ENCODE measurements around the gene UBL5. TPM values are rescaled to one million over a fixed set of nuclear protein-coding genes. Genes with fewer than 3 reads are reported as not detected.

Gene UBL5
- total and polyA plus RNA-seq, 10 of the 15 experiments (the other 5 are each of a cell fraction or from before 2014, with no cell fraction given): 297 to 897 (median 711) TPM

- no peak for TF ChIP-seq ATF2 (IDR thresholded peaks at IDR 0.05; ENCODE audit: low read length)
- TF ChIP-seq NRF1 (conservative IDR thresholded peaks at IDR 0.05; ENCODE audit: low read depth, low read length): no peak
- TF ChIP-seq KDM1A (IDR thresholded peaks at IDR 0.05; ENCODE audit: borderline replicate concordance): no peak
- TF ChIP-seq MTA3 (IDR thresholded peaks at IDR 0.05; ENCODE audit: borderline replicate concordance, low read length): no peak
- no peak for TF ChIP-seq EED (IDR thresholded peaks at IDR 0.05; ENCODE audit: low read depth)
- TF ChIP-seq, protein P1, sequence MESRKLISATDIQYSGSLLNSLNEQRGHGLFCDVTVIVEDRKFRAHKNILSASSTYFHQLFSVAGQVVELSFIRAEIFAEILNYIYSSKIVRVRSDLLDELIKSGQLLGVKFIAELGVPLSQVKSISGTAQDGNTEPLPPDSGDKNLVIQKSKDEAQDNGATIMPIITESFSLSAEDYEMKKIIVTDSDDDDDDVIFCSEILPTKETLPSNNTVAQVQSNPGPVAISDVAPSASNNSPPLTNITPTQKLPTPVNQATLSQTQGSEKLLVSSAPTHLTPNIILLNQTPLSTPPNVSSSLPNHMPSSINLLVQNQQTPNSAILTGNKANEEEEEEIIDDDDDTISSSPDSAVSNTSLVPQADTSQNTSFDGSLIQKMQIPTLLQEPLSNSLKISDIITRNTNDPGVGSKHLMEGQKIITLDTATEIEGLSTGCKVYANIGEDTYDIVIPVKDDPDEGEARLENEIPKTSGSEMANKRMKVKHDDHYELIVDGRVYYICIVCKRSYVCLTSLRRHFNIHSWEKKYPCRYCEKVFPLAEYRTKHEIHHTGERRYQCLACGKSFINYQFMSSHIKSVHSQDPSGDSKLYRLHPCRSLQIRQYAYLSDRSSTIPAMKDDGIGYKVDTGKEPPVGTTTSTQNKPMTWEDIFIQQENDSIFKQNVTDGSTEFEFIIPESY (IDR thresholded peaks at IDR 0.05): no peak
- no peak for TF ChIP-seq BHLHE40 (IDR thresholded peaks at IDR 0.05; ENCODE audit: borderline replicate concordance in 1 of 2, low read depth in 2 of 2, low read length in 1 of 2)
- TF ChIP-seq HDAC6 (IDR thresholded peaks at IDR 0.05; ENCODE audit: unreplicated experiment): no peak
- no peak for TF ChIP-seq IKZF1 (conservative IDR thresholded peaks at IDR 0.05)
Measured at GRCh38 chr19:9828551-9829063, 889 bp downstream of the UBL5 start (continued).

GRCh38 chr19:9834307-9834725, 6.6 kb downstream of the UBL5 start:
- Histone ChIP-seq H4K20me1 (ENCODE audit: control insufficient read depth, insufficient read depth) (no peaks in the 10 kb centered on the region), H3K36me3 (ENCODE audit: control insufficient read depth in 2 of 2, insufficient read depth in 2 of 2, low read length in 1 of 2) (peaks cover 0 to 7% of the 10 kb centered on the region in 2 experiments), H2AFZ (ENCODE audit: control insufficient read depth, low read depth, low read length) (no peak overlapping the region), H3K27me3 (replicated peaks in 1 of 2; ENCODE audit: control insufficient read depth in 2 of 2, insufficient read depth in 2 of 2, low read length in 1 of 2) (no peaks in the 10 kb centered on the region), H3K9me3 (replicated peaks; ENCODE audit: control insufficient read depth, insufficient read depth, low read length) (no peaks in the 10 kb centered on the region), H3K4me1 (ENCODE audit: control insufficient read depth, insufficient read depth, low read length) (peaks cover 7% of the 10 kb centered on the region), H3K9ac (ENCODE audit: control insufficient read depth, insufficient read depth, low read length) (no peak overlapping the region), H3K27ac (ENCODE audit: control insufficient read depth, insufficient read depth) (no peak overlapping the region), H3K79me2 (ENCODE audit: control insufficient read depth, insufficient read depth, low read length) (peaks cover 17% of the 10 kb centered on the region), H3K4me3 (no peak overlapping the region), H3K4me2 (ENCODE audit: control insufficient read depth, insufficient read depth) (no peak overlapping the region)
- intact Hi-C loops (cut with micrococcal nuclease; ENCODE audit: unreplicated experiment): no loop called here
- ATAC-seq (no peak), DNase-seq (ENCODE audit: low read depth, low spot score) (no peak), FAIRE-seq (no peak)
- ChIA-PET RAD21 (ENCODE audit: unreplicated experiment) (no interaction called here), POLR2A (interaction anchor here (1.1 kb wide), 1 partner anchor 74 kb away, joined by 3 read pairs; no protein-coding TSS in a partner anchor), CTCF (interaction anchor here (0.7 to 0.9 kb wide), 2 partner anchors 8 to 416 kb away, joined by 3 read pairs; no protein-coding TSS in a partner anchor), SMC1A (ENCODE audit: uncharacterized antibody, unreplicated experiment) (no interaction called here)
- in situ Hi-C loops (cut with MboI): no loop called here
- BruUV-seq (replicated peaks): no TSS peak
- 28% methylated on average over 6 of the region's 6 CpGs for WGBS (ENCODE audit: insufficient coverage, insufficient replicate concordance, low lambda C conversion rate, missing lambda C conversion rate)
- TF ChIP-seq KDM1A (IDR thresholded peaks at IDR 0.05; ENCODE audit: borderline replicate concordance) (peak; percentile 100), HDAC2 (IDR thresholded peaks at IDR 0.05) (peak; percentile 81; the same call in 1 of the 2 replicates), CEBPB (IDR thresholded peaks at IDR 0.05; ENCODE audit: borderline replicate concordance in 1 of 2, low read depth in 2 of 2, low read length in 2 of 2) (no peak)

Data from GM12878 (cell line).